AG09319 (cell line): ENCODE measurements around the gene GMPS.

Experiments used
- DNase-seq: peaks from one replicate; pipeline ENCODE4 v3.0.0-alpha.2; 2010; ENCODE audit warnings: low read depth; ENCODE audit errors: extremely low read depth
- CTCF ChIP-seq: IDR thresholded peaks from 2 replicates; pipeline ENCODE4 v1.5.1; 2011; ENCODE audit warnings: low read depth, mild to moderate bottlenecking, inconsistent platforms, low read length, moderate library complexity

Gene GMPS

GRCh38 chr3:155895379-155895900 is 25.0 kb downstream of the GMPS start:
- TF ChIP-seq CTCF: no peak

GRCh38 chr3:155906900-155907299 is 36.5 kb downstream of the GMPS start:
- TF ChIP-seq CTCF: no peak
- DNase-seq: no peak

More at GRCh38 chr3:155895379-155895900, 25.0 kb downstream of the GMPS start:
- DNase-seq: no peak

DNA sequence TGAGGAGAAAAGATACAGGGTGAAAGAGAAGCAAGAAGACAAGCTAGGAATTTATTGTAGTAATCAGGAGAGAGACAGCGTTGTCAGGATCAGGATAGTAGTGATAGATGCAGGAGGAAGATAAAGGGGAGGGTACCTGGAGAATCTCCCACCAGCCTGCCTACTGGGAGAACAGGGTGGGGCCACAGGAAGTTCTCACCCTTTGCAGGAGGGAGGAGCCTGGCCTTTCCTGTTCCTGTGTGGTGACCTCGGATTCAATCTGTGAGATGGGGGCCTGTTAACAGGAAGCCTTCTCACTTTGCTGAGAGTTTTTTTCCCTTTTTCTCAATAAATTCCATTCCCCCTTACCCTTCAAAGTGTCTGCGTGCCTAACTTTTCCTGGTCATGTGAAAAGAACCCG is 37.6 kb downstream of the GMPS start:
- no peak for DNase-seq
- no peak for TF ChIP-seq CTCF

DNA sequence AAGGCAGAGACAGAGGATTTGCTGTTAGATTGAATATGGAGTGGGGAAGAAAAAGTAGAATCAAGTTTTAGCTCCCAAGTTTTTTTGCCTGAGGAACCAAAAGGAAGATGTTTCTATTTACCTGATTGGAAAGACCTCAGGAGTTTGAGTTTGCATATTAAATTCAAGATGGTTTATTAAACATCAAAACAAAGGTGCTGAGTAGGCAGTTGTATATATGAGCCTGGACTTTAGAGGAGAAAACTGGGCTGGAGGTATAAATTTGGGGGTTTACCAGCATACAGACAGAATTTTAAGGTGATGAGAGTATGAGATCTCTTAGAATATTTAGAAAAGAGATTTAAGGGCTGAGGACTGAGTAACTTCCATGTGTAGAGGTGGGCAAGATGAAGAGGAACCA is 38.2 kb downstream of the GMPS start:
- no peak for TF ChIP-seq CTCF
- no peak for DNase-seq

DNA sequence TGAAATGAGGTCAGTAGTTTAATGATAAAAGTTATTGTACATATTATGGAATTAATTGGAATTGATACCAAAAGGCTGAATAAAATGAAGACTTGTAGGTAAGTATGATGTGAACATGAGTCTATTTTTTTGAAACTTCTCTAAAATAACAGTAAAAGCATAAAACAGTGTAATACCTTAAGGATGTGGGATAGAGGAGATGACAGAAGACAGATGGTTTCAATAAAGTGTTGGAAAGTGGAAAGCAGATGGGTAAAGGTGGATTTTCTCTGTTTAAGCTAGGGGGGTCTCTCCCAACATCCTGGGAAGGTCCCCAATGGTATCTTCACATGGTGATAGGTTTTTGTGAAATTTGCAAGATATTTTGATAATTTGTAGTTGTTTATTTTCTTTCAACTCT is 41.6 kb downstream of the GMPS start:
- TF ChIP-seq CTCF: no peak
- DNase-seq: no peak

DNA sequence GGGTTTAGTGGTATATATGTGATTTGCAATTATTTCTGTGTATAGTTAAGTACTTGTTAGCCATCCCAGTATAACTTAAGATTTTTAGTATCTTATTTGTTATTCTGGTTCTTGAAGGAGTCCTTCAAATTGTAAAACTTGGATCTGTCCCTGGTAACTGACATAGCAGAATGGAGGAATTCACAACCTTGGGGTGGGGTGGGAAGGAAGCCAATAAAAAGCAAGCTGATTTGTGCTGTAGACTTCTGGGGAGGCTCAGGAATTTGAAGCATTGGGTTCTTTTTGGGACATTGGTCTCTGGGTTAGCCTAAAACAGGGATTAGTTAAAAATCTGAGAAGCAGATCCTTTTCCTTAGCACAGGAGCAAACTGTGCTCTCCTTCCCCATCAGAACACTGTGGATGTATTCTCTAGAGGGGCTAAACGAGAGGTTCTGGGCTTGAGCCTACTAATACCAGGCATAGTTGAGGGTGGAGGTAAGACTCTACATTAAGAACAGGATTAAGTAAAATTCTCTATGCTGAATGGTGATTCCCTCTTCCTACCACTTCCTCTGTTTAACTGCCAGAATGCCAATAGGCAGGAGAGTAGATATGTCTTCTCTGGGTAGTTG is 42.2 kb downstream of the GMPS start:
- no peak for DNase-seq
- TF ChIP-seq CTCF: no peak

GRCh38 chr3:155917781-155918180 is 47.3 kb downstream of the GMPS start:
- TF ChIP-seq CTCF: no peak
- DNase-seq: no peak
